GM12801 (cell line): ENCODE results near the gene METTL25.

Experiments used
- CTCF ChIP-seq: IDR thresholded peaks from one replicate; pipeline ENCODE4 v1.5.1; 2011; ENCODE audit warnings: control low read depth; ENCODE audit not compliant: insufficient read length; ENCODE audit errors: extremely low read depth

Gene METTL25

GRCh38 chr12:82480606-82481005 lies 122.3 kb downstream of the METTL25 start:
- TF ChIP-seq CTCF = no peak

- no peak for TF ChIP-seq CTCF
These were observed 123.6 kb downstream of the METTL25 start for GRCh38 chr12:82481954-82482353.

GRCh38 chr12:82486524-82487235 lies 128.4 kb downstream of the METTL25 start:
- no peak for TF ChIP-seq CTCF

- no peak for TF ChIP-seq CTCF
These were observed 146.1 kb downstream of the METTL25 start for GRCh38 chr12:82504409-82504808.

GRCh38 chr12:82505150-82505549 lies 146.8 kb downstream of the METTL25 start:
- TF ChIP-seq CTCF = no peak

GRCh38 chr12:82507686-82508085 lies 149.4 kb downstream of the METTL25 start:
- no peak for TF ChIP-seq CTCF

- TF ChIP-seq CTCF = no peak
These were observed 152.1 kb downstream of the METTL25 start for GRCh38 chr12:82510386-82510785.
